Stimulated activated CD8-positive, alpha-beta memory T cell treated with anti-CD3 and anti-CD28 coated beads, Interleukin-4, amount 100 ng/mL, for 4 hours (primary cell): ENCODE results near the gene MALSU1.

Source experiments
- DNase-seq, 2 donors: peaks; one replicate each; pipeline ENCODE4 v3.0.0-alpha.2; 2020; ENCODE audit warnings: low read depth in 2 of 2, low spot score in 1 of 2

MALSU1 gene

GRCh38 chr7:23358152-23358674, 59.1 kb downstream of the MALSU1 start:
- DNase-seq = no peak
